GM12892 (cell line): ENCODE measurements around the gene UBE2O.

Source experiments
- POLR2A ChIP-seq: IDR thresholded peaks from 2 replicates; pipeline ENCODE4 v1.6.1; 2011; ENCODE audit warnings: low read depth, low read length, control low read depth
- TAF1 ChIP-seq: IDR thresholded peaks from 2 replicates; pipeline ENCODE4 v1.6.1; 2011; ENCODE audit warnings: low read depth, mild to moderate bottlenecking, control low read depth, low read length, borderline replicate concordance

- TF ChIP-seq POLR2A (no peak), TAF1 (no peak)
Observed at GRCh38 chr17:76446449-76447231, 6.3 kb downstream of the UBE2O start.
